Trophoblast cell (in vitro differentiated cells and primary cell): ENCODE data around the gene PMPCA.

Source experiments
- DNase-seq, 2 donors: peaks; one replicate each; pipeline ENCODE4 v3.0.0-alpha.2; 2016
- H2AFZ ChIP-seq: 2 replicates; pipeline ENCODE4 v1.6.1; 2013; ENCODE audit warnings: low read length, moderate library complexity, mild to moderate bottlenecking; ENCODE audit not compliant: insufficient read depth, poor library complexity
- H2AK5ac ChIP-seq: 2 replicates; pipeline ENCODE4 v1.6.1; 2013; ENCODE audit warnings: mild to moderate bottlenecking, low read length
- H2BK120ac ChIP-seq: 2 replicates; pipeline ENCODE4 v1.6.1; 2013; ENCODE audit warnings: low read length, mild to moderate bottlenecking, moderate library complexity; ENCODE audit not compliant: insufficient read depth, poor library complexity
- H2BK12ac ChIP-seq: 2 replicates; pipeline ENCODE4 v1.6.1; 2013; ENCODE audit warnings: mild to moderate bottlenecking, low read length, moderate library complexity
- H2BK5ac ChIP-seq: 2 replicates; pipeline ENCODE4 v1.6.1; 2013; ENCODE audit warnings: low read length, low read depth, moderate library complexity, mild to moderate bottlenecking; ENCODE audit not compliant: poor library complexity
- H3K14ac ChIP-seq: 2 replicates; pipeline ENCODE4 v1.6.1; 2013; ENCODE audit warnings: mild to moderate bottlenecking, low read length
- H3K18ac ChIP-seq: 2 replicates; pipeline ENCODE4 v1.6.1; 2013; ENCODE audit warnings: mild to moderate bottlenecking, low read length
- H3K23ac ChIP-seq: 2 replicates; pipeline ENCODE4 v1.6.1; 2013; ENCODE audit warnings: low read length
- H3K27ac ChIP-seq: 2 replicates; pipeline ENCODE4 v1.5.1; 2013; ENCODE audit warnings: low read depth, mild to moderate bottlenecking, inconsistent platforms, low read length, moderate library complexity
- H3K27me3 ChIP-seq: 2 replicates; pipeline ENCODE4 v1.6.1; 2013; ENCODE audit warnings: inconsistent platforms, mild to moderate bottlenecking, low read length, moderate library complexity; ENCODE audit not compliant: insufficient read depth
- H3K36me3 ChIP-seq, 2 experiments: 1 replicate in 1 of 2; 2 replicates in 1 of 2; pipeline ENCODE4 v1.6.1; 2013; ENCODE audit warnings: low read length in 2 of 2, mild to moderate bottlenecking in 2 of 2, moderate library complexity in 1 of 2; ENCODE audit not compliant: insufficient read depth in 2 of 2, control insufficient read depth in 1 of 2
- H3K4ac ChIP-seq: 2 replicates; pipeline ENCODE4 v1.6.1; 2013; ENCODE audit warnings: low read depth, mild to moderate bottlenecking, low read length, moderate library complexity
- H3K4me1 ChIP-seq, 2 experiments: 1 replicate in 1 of 2; 2 replicates in 1 of 2; pipeline ENCODE4 v1.6.1; 2013; ENCODE audit warnings: low read length in 2 of 2, mild to moderate bottlenecking in 2 of 2, moderate library complexity in 1 of 2; ENCODE audit not compliant: insufficient read depth in 2 of 2, control insufficient read depth in 1 of 2
- H3K4me2 ChIP-seq: 2 replicates; pipeline ENCODE4 v1.6.1; 2013; ENCODE audit warnings: inconsistent platforms, mild to moderate bottlenecking, low read length, moderate library complexity
- H3K4me3 ChIP-seq: 2 replicates; pipeline ENCODE4 v1.5.1; 2013; ENCODE audit warnings: mild to moderate bottlenecking, low read depth, low read length, inconsistent platforms
- H3K79me1 ChIP-seq: one replicate; pipeline ENCODE4 v1.6.1; 2013; ENCODE audit warnings: low read length
- H3K79me2 ChIP-seq: 2 replicates; pipeline ENCODE4 v1.6.1; 2013; ENCODE audit warnings: low read length, mild to moderate bottlenecking; ENCODE audit not compliant: control insufficient read depth, insufficient read depth, poor library complexity
- H3K9ac ChIP-seq: 2 replicates; pipeline ENCODE4 v1.6.1; 2013; ENCODE audit warnings: mild to moderate bottlenecking, low read length
- H3K9me3 ChIP-seq: 2 replicates; pipeline ENCODE4 v1.6.1; 2013; ENCODE audit warnings: low read depth, mild to moderate bottlenecking, control low read depth, inconsistent platforms, low read length; ENCODE audit not compliant: insufficient read depth
- H4K12ac ChIP-seq: 2 replicates; pipeline ENCODE4 v1.6.1; 2013; ENCODE audit warnings: low read depth, mild to moderate bottlenecking, low read length, moderate library complexity
- H4K8ac ChIP-seq: 2 replicates; pipeline ENCODE4 v1.6.1; 2013; ENCODE audit warnings: low read depth, mild to moderate bottlenecking, low read length, moderate library complexity
- H4K91ac ChIP-seq: one replicate; pipeline ENCODE4 v1.6.1; 2013; ENCODE audit warnings: low read depth, mild to moderate bottlenecking, low read length, moderate library complexity
- WGBS: extraction: QIAGEN DNeasy Blood & Tissue Kit; methylation state at CpG from one replicate; pipeline ENCODE4 v1.1.7; 2013; ENCODE audit warnings: missing lambda C conversion rate; ENCODE audit not compliant: insufficient read length, insufficient coverage; ENCODE audit errors: extremely low coverage; 5-methylcytosine and 5-hydroxymethylcytosine counted together

PMPCA gene

DNA sequence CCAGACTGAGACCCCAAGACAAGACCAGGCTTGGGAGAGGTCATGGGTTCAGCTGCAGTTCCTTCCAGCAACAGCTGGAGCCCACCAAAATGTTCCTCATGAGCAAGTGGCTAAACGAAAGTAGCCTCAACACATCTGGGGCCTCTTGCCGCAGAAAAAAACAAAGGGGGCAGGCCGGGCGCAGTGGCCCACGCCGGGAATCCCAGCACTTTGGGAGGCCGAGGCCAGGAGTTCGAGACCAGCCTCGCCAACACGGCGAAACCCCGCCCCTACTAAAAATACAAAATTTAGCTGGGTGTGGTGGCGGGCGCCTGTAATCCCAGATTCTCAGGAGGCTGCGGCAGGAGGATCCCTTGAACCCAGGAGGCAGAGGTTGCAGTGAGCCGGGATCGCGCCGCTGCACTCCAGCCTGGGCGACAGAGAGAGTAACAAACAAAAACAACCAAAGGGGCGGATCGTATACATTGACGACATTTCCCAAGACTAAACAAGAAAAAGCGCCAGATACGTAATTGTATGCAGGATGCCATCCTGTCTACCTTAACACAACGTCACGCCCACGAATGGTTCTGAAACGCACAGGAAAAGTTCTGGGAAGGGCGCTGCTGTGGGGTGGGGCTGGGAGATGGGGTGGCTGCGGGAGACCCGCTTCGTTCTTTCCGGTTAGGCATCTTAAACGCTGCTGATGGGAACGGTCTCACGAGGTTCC is 27.5 kb downstream of the PMPCA start:
- Histone ChIP-seq H3K27me3 (no peaks in the 10 kb centered on the region), H3K4me3 (peak overlapping the region; percentile 92), H3K4me1 (peaks cover 7 to 12% of the 10 kb centered on the region in 2 experiments), H4K8ac (no peak overlapping the region), H3K79me1 (peaks cover 7% of the 10 kb centered on the region), H2BK12ac (no peak overlapping the region), H3K14ac (no peak overlapping the region), H2AK5ac (no peak overlapping the region), H3K36me3 (peaks cover 47 to 50% of the 10 kb centered on the region in 2 experiments), H2BK5ac (no peak overlapping the region), H4K91ac (no peak overlapping the region), H3K27ac (no peak overlapping the region), H3K4me2 (peak overlapping the region; percentile 89), H4K12ac (no peak overlapping the region), H3K9me3 (no peaks in the 10 kb centered on the region), H3K18ac (no peak overlapping the region), H2AFZ (peak overlapping the region; percentile 8), H3K23ac (peak overlapping the region; percentile 3), H3K4ac (peak overlapping the region; percentile 24), H3K9ac (peak overlapping the region; percentile 20), H2BK120ac (no peak overlapping the region), H3K79me2 (peaks cover 9% of the 10 kb centered on the region)
- peak in 1 of 2 donors; percentile 45 for DNase-seq
- WGBS = no CpG with 5 or more reads among the region's 37 CpGs

- Histone ChIP-seq H2BK5ac (peak overlapping the region; percentile 42), H3K4me3 (peak overlapping the region; percentile 92), H4K91ac (peak overlapping the region; percentile 88), H3K27ac (no peak overlapping the region), H2BK12ac (no peak overlapping the region), H4K12ac (peak overlapping the region; percentile 94), H3K14ac (peak overlapping the region; percentile 83), H3K4me2 (peak overlapping the region; percentile 89), H3K36me3 (peaks cover 50 to 54% of the 10 kb centered on the region in 2 experiments), H2AFZ (peak overlapping the region; percentile 84), H2BK120ac (peak overlapping the region; percentile 47), H3K23ac (no peak overlapping the region), H3K4me1 (peaks cover 7 to 12% of the 10 kb centered on the region in 2 experiments), H3K9ac (peak overlapping the region; percentile 97), H2AK5ac (peak overlapping the region; percentile 37), H3K27me3 (no peaks in the 10 kb centered on the region), H3K79me1 (peaks cover 7% of the 10 kb centered on the region), H4K8ac (peak overlapping the region; percentile 94), H3K18ac (peak overlapping the region; percentile 57), H3K79me2 (peaks cover 9% of the 10 kb centered on the region), H3K9me3 (no peaks in the 10 kb centered on the region), H3K4ac (peak overlapping the region; percentile 70)
- no CpG with 5 or more reads among the region's 91 CpGs for WGBS
- peak in 1 of 2 donors; percentile 40 for DNase-seq
Observed at GRCh38 chr9:136438548-136439480, 28.4 kb downstream of the PMPCA start.

GRCh38 chr9:136439481-136440408 is 29.3 kb downstream of the PMPCA start, which contains the start of gene INPP5E:
Gene INPP5E (minus strand): TSS chr9:136439845. CDS start chr9:136439419, 426 bp downstream.
- Histone ChIP-seq H3K9me3 (no peaks in the 10 kb centered on the region), H2BK12ac (no peak within 1 kb of the TSS), H4K8ac (peak within 1 kb of the TSS; percentile 94), H3K4me3 (peak within 1 kb of the TSS; percentile 92), H2BK5ac (peak within 1 kb of the TSS; percentile 42), H3K36me3 (peaks cover 53 to 54% of the 10 kb centered on the region in 2 experiments), H2AK5ac (peak within 1 kb of the TSS; percentile 37), H4K12ac (peak within 1 kb of the TSS; percentile 94), H3K27ac (peak within 1 kb of the TSS; percentile 45), H3K18ac (peak within 1 kb of the TSS; percentile 57), H3K4ac (peak within 1 kb of the TSS; percentile 70), H3K79me2 (peaks cover 9% of the 10 kb centered on the region), H3K27me3 (no peaks in the 10 kb centered on the region), H2AFZ (peak within 1 kb of the TSS; percentile 84), H4K91ac (peak within 1 kb of the TSS; percentile 88), H3K23ac (no peak within 1 kb of the TSS), H3K9ac (peak within 1 kb of the TSS; percentile 97), H3K4me2 (peak within 1 kb of the TSS; percentile 89), H2BK120ac (peak within 1 kb of the TSS; percentile 47), H3K79me1 (peaks cover 7% of the 10 kb centered on the region), H3K4me1 (peaks cover 7 to 12% of the 10 kb centered on the region in 2 experiments), H3K14ac (peak within 1 kb of the TSS; percentile 83)
- no CpG with 5 or more reads among the region's 90 CpGs for WGBS
- peak; percentile 54 to 89 for DNase-seq
